GM21526 (cell line): ENCODE measurements around the gene PPP2R5C.
"Not testable (repeated sequence)": the region's sequence is repeated elsewhere in the genome, so short reads cannot be mapped to it uniquely, and the experiment has no call there.

Experiments
- ATAC-seq: cut with Tn5 transposase; IDR thresholded peaks from one replicate; pipeline ENCODE4 v1.9.1; 2021; ENCODE audit warnings: moderate library complexity; ENCODE audit not compliant: unreplicated experiment, low FRiP score

Gene PPP2R5C

DNA sequence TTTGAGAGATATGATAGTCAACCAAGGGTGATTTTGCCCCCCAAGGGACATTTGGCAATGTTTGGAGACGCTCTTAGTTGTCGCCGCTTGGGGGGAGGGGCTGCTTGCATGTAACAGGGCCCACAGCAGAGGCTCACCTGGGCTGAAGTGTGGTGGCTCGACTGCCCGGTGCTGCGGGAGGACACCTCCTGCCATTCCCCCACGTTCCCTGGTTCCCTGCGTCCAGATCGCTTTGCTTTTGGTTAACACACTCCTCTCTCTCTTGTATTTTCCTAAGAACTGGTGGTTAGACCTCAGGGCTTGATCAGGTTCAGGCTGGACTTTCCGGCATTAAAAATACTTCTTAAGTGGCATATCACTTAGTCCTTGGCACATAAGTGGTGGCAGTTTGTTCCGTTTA is 18.9 kb downstream of the PPP2R5C start:
- ATAC-seq = no peak

DNA sequence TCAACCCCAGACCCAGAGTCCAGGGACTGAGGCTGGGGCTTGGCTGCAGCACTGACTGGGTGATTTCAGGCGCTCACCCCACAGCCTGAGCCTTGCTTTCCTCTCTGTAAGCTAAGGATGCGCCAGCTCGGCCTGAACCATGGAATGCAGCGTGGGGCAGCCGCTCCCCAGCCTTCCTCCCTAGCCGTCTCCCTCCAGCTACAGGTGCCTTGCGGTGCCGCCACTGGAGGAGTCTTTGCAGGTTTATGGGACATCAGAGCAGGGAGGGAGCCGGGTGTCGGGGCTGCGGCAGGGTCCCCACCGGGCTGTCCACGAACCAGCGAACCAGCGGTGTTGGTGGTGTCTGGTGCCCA is 19.4 kb downstream of the PPP2R5C start:
- ATAC-seq = no peak

DNA sequence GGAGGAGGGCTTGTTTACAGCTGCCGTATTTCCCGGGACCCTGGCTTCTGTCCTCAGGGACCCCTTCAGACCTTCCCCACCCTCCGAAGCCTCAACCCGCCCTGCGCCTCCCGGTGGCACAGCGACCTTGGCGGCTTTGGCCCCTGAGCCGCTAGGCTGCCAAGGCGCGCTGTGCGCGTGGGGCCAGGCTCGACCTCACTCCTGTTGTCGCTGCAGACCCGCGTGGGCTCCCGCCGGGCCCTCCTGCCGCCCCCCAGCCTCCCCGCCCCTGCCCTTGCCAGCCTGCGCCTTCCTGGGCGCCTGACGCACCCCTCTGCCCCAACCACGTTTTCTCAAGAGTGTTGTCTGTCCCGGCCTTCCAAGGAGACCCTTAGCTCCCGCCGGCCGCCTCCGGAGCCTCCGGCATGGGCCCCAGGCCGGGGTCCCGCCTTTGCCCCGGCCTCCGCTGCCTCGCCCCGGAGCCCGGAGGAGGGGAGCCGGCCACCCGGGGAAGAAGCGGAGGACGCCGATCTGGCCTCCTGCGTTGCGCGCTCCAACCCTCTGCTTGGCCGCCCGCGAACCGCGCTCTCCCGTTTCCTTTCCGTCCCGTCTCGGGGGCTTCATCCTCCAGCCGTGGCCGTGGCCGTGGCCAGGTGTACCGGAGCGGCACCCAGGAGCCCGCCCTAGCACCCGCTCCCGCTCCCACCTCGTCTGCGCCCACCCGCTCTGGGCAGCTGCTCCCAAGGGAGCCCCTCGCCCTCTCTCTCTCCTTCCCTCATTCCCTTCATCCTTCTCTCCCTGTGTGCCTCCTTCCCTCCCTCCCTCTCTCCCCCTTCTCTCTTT is 19.9 kb downstream of the PPP2R5C start:
- ATAC-seq = no peak

DNA sequence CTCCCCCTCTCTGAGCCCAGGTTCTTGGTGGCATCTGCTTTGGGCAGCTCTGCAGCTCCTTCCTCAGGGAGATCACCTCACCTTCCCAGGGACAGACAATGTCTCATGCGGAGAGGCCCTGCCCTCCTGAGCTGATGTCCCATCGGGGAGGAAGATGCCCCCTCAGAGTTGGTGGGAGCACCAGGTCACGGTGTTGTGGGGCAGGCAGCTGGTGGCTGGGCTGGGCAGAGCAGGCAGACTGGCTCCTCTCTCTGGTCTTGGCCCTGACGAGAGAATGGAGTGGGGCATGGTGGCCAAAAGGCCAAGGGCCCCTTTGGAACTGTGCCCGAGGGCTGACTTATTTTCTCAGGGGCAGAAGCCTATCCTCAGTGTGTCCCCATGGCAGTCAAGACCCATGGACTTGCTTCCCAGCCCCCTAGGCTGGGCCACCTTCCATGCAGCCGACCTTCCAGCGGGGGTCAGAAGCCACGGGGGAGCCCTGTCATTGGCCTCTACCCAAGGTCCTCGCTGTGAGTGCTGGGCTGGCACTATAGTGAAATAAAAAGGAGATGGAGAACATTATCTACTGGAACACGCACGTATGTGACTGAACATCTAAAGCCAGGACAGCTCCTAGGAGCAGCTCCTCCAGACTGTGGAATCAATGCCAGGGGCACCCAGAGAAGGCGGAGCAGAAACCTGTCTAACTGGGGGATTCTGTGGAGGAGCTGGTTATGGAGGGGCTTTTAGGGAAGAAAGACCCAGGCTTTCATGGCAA is 21.9 kb downstream of the PPP2R5C start:
- ATAC-seq = no peak

DNA sequence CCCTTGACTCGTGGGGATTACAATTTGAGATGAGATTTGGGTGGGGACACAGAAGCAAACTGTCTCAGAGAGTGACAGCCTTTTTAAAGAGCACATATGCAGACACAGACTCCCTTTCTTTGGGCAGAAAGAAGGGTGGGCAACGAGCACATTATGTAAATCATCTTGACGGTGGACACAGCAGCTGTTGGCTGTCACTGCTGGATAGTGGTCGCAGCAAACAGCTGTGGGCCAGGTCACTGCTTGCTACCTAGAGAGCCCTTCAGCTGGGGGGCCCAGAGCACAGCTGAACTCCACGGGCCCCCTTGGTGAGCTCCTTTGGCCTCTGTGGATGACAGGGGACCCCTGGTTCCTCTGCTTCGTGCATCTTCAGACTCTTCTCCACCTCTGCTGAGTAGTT is 23.1 kb downstream of the PPP2R5C start:
- no peak for ATAC-seq

DNA sequence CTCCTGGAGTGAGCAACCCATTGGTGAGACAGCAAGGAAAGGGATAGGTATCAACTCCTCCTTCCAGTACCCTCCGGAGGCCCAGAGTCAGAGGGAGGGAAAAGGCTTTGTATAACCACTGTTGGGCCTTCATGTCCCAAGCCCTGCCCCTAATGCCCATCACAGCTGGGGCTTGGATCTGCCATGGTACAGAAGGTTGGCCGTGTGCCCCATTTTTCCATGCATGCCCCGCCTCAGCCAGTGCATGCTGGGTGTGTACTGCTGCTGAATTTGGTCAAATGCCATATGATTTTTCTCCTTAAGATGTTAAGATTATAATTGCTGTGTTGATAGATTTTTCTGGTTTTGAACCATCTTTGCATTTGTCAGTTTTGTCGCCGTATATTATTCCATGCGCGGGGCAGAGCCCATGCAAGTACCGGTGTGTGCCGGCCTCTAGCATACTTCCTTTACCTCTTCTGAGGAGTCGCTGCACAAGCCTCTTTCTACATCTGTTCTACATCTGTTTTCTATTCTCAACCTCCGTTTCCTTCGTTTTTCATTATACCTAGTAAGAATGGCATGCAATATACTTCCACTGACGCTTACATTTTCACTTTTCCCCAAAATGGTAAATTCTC is 26.6 kb downstream of the PPP2R5C start:
- no peak for ATAC-seq

DNA sequence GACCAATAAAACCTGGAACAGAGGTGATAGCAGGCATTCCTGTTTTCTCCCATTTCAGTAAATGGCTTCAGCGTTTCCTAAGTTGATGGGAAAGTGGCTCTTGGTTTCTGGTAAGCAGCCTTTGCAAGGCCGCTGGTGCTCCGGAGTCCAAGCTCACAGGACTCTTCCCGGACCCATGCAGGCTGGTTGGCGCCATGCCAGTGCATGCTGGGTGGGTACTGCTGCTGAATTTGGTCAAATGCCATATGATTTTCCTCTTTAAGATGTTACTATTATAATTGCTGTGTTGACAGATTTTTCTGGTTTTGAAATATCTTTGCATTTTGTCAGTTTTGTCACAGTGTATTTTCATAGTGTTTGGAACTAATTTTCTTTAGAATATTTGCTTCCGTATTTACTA is 27.7 kb downstream of the PPP2R5C start:
- no peak for ATAC-seq

DNA sequence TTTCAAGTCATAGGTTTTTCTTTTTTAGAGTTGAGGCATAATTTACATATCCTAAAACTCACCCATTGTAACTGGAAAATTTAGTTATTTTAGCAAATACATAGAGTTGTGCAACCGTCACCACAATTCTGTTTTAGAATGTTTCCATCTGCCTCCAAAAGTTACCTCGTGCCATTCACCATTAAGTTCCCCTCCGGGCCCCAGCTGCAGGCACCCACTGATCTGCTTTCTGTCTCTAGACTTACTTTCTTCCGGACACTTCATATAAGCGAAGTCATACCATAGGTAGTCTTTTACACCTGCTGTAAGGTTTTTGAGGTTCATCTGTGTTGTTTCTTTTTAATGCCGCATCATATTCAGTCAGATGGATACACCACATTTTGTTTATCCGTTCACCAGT is 28.7 kb downstream of the PPP2R5C start:
- ATAC-seq = no peak

DNA sequence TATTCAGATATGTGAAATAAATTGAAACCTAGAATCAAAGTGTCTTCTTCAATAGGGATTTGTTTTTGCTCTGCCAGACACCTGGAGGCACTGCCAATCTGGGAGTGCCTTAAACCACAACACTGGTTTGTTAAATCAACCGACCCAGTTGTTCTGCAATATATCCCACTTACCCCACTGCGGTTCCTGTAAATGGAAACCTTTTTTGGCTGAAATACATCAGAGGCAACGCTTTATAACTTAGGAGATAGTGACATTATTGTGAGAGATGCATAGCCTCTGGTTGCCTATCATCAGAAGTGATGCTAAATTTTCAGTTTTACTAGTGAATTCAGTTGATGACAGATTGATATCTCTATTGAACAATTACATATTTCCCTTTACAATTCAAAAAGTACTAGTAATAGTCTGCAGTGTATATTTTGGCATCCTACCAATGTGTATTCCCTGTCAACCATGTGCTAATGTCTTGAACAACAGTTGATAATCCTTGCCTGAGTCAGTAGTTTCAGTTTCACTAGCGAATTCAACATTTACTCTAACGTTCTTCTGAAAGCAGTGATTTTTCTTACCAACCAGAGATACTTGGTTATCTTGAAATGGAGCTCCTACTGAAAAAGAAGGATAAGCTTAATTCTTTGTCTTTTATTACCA is 30.5 kb downstream of the PPP2R5C start:
- no peak for ATAC-seq

DNA sequence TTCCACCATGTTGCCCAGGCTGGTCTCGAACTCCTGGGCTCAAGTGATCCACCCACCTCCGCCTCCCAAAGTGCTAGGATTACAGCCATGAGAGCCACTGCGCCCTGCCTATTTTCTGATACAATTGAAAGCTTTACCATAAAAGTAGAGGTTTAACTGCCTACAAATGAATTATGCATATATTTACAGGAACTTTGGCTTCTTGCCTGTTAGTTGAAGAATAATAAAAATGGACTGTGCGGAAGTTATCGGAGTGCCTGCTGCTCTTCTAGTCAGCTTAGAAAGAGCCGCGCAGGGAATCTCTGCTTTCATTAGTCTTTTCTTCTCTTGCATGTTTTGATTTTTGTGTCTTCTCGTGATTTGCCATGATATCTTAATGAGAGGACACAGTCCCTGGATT is 34.5 kb downstream of the PPP2R5C start:
- ATAC-seq = no peak

DNA sequence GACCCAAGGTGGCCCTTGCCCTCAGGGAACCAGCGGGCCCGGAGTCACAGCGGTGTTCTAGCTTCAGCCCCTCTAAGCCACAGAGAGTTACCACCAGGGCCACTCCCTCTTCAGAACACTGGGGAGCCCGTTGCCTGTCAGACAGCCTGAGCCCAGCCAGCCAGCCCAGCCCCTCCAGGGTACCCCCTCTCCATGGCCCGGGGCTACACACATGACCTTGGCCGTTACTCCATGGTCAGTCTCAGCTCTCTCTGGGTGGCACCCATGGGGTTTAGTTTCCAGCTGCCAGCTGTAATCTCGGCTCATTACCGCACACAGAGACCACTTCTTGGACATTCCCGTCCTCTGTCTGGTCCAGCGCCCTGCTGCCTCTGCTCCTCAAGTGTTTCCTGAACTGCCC is 35.0 kb downstream of the PPP2R5C start:
- ATAC-seq = no peak

DNA sequence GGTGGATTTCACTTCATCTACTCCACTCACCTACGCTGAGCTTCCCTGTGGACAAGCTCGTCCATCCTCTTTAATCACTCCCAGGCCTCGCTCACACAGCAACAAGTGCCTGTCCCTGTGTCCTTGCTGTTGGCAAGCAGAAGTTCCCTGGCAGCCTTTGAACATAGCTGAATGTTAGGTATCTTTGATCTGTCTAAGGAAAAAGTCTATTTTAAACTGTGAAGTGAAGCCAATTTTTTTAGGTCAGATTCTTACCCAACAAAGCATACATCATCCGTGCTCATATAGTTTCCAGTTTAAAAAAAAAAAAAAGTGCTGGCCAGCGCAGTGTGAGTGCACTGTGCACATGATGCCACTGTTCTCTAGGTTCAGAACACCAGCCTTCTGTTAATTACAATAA is 36.3 kb downstream of the PPP2R5C start:
- ATAC-seq = no peak

DNA sequence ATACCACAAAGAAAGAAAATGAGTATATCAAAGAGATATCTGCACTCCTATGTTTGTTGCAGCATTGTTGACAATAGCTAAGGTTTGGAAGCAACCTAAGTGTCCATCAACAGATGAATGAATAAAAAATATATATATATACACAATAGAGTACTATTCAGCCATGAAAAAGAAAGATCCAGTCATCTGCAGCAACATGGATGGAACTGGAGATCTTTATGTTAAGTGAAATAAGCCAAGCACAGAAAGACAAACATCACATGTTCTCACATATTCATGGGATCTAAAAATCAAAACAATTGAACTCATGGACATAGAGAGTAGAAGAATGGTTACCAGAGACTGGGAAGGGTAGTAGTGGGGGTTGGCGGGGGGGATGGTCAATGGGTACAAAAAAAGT is 42.9 kb downstream of the PPP2R5C start:
- not testable (repeated sequence) for ATAC-seq

DNA sequence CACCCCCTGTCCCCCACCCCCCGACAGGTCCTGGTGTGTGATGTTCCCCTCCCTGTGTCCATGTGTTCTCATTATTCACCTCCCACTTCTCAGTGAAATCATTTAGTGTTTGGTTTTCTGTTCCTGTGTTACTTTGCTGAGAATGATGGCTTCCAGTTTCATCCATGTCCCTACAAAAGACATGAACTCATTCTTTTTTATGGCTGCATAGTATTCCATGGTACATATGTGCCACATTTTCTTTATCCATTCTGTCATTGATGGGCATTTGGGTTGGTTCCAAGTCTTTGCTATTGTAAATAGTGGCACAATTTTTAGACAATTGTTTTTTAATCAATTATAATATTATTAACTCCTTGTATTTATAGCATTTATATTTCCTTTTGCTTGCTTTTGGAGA is 44.7 kb downstream of the PPP2R5C start:
- ATAC-seq = not testable (repeated sequence)

DNA sequence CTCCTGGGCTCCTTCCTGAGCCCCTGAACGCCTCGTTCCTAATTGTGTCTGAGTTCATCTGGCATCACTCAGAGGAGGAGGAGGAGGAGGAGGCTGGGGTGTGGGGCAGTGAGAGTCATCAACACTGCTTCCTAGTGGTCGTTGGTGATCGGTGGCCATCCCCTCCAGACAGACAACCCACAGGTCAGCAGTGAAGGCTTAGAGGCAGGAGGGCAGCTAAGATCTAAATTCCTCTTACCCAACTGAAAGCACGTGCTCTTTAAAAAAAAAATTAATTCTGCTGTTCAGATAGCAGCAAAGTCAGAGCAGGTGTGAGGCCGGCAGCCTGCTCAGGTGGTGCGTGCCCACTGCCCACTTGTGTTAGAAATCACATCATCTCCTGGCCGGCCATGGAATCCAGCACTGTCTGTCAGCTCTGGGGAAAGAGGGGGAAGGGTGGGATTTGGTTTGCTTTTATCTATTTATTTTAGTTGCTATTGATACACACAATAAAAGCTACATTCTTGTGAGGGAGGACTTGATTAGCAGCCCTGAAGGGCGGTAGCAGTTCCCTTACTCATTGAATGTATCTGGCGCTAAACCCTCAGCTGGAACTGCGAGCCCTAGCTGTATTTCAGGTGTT is 46.6 kb downstream of the PPP2R5C start:
- ATAC-seq = no peak

DNA sequence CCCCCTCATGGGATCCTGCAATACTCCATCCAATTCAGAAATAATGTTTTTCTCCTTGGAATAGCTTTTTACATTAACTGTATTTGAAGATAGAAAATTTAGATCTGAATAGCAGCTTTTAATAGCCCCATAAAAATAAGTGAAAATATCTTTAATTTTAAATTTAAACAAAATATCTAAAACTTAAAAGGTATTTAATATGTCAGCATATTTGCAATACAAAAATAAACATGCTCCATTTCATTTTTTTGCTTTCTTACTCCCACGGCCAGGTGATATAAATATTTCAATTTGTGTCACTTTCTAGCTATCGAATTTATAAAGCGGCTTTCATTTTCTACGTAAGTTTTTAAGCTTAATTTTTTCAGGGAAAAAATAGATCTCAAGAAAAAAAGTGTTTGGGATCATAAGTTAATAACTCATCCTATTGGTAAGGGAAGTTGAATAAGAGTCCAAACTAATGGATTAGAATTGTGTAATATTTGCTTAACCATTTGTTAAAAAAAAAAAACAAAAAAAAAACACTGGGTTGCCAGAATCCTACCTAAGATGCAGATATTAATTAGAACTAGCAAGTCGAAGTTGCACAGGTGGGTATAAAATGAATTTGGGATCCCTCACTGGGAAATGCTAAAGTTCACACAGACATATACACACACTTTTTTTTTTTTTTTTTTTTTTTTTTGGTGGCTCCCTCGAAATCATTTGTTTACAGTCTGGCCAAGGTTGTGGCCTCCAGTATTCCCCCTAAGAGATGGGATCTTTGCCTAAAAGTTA is 47.6 kb downstream of the PPP2R5C start:
- no peak for ATAC-seq

DNA sequence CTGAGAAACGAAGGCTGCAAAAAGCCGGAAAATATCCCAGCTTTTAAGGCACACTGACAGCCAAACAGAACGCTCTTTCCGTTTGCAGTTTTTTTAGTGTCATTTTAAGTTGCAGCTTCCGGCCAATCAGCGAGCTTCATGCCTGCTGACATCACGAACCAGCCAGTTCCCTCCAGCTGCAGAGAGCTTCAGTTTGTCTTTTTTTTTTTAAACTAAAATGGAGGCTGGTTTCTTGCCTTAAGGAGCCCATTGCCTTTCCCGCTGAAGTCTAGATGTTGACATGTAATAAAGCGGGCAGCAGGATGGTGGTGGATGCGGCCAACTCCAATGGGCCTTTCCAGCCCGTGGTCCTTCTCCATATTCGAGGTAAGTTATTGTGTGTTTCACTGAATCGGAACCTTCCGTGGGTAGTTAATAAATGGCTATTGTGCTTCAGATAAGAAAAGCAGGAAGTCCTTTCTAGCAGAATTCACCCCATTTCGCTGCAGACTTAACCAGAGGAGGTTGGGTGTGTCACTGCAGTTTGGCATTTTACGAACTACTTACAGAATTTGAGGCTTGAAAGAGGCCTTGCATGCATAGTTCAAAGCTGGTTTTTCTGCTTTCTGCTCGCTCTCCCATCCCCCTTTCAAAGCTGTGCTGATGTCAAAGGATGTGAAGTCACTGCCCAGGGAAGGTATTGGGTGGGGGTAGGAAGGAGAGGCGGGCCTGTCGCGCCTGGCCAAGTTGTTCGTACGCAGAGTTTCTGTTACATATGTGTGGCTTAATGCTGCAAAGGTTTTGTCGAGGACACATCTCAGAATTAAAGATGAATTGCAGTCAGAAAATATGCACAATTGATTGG is 48.4 kb downstream of the PPP2R5C start:
- ATAC-seq = peak; percentile 79

DNA sequence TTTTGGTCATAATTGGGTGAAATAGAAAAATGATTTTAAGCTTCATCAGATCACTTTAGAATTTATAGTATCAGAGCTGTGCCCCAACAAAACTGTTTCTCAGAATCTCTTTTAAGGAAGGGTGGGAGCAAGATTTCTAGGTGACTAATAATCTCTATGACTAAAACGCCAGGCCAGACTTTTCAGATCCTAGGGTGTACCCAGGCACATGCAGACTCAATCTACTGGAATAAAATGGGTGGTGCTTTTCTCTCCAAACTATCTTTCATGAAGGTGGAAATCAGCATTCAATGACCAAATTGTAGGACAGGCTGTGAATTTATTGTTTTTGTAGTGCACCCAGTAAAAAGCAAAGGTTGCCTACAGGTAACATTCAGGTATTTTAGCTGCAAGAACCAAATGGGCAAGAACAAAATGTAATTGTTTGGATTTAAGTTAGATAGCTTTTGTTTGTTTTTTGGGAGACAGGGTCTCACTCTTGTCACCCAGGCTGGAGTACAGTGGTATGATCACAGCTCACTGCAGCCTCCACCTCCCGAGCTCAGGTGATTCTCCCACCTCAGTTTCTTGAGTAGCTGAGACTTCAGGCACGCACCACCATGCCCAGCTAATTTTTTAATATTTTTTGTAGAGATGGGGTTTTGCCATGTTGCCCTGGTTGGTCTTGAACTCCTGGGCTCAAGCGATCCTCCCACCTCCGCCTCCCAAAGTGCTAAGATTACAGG is 49.5 kb downstream of the PPP2R5C start:
- ATAC-seq = no peak
